GM21447 (cell line): ENCODE data around the gene CST9L.
"Not testable (repeated sequence)": the region's sequence is repeated elsewhere in the genome, so short reads cannot be mapped to it uniquely, and the experiment has no call there.

Source experiments
- ATAC-seq: cut with Tn5 transposase; IDR thresholded peaks from one replicate; pipeline ENCODE4 v1.9.1; 2021; ENCODE audit not compliant: unreplicated experiment

CST9L gene

GRCh38 chr20:23586735-23587525 is 18.6 kb upstream of the CST9L start:
- ATAC-seq = no peak

DNA sequence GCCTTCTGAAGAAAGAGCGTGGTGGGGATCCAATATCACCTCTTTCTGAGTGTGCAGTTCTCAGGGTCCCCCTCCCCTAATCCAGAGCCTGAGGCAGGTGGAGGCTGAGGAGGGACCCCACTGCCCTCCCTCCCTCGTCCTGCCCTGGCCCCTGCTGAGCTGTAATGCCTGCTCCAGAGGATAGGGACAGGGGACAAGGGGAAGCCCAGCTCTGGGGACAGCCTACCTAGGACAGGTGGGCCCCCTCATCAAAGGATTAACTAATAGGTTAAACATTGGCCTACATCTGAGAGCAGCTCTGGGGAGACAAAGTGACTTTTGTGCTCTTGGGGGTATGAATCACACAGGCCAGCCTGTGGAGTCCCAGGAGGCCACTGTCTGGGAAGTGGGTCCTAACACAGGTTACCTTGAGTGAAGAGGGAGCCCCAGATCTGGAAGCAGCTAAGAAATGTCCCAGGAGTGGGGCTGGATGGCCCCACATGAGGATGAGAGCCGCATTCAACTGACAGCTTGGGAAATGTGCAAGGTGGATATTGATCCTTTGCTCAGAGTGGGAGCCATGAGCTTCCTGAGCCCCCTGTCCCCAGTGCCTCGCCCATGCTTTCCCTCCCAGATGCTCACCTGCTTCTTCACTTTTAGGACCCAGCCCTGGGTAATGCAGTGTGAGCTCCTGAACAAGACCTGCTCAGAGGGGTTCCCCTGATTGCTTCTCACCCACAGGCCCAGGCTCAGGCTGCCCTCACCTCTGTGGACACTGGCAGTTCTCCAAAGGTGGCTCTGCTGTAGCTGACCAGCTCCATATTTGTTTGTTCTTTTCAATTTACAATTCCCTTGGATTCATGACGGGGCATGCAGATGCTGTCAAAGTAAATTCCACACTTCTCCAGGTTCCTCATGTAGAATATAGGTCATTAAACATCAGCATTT is 17.8 kb upstream of the CST9L start:
- ATAC-seq = no peak

DNA sequence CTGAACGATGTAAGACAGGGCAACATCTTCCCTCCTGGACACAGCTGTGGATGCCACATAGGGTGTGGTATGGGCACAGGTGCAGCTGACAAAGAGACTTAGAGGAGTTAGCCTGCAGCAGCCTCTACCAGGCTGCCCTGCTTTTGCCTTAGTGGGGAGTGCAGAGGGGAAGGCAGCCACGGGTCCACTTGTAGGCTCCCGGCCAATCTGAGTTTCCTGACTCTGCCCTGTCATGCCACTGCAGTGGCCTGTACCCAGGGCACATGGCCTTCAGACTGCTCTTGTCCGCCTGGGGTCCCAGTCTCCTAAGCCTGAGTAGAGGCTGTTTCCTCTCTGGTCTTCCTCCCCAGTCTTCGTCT is 17.1 kb upstream of the CST9L start:
- no peak for ATAC-seq

DNA sequence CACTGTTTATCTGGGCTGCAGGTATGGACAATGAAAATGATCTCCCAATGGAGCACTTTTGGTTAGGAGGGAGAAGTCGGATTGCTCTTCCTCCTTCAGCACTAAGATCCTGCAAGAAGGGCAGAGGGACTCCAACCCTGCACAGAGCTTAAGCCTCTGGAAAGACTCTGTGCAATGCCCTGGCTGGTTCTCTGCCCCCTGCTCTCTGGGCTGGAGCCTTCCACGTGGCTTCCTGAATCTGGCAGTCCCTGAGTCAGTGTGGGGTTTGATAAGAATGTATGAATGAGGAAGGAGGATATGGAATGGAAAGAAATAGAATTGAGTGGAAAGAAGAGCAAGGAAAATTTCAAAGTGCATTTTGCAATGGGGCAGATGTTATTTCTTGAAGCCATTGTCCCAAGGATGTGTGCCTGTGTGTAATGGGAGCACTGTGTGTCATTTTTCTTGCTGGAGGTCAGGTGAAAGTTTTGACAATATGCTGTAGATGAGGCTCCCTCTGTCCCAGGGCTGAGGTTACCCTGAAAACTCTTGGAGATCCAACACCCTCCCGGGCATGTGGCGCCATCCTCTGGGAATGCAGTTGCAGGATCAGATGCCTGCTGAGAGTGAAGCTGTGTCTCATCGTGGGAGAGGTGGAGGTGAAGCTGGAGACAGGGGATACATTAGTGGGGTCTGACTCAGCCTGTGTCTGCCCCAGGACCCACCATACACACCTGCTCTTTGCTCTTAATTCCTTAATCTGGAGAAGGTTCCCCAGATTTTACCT is 16.3 kb upstream of the CST9L start:
- ATAC-seq = no peak

DNA sequence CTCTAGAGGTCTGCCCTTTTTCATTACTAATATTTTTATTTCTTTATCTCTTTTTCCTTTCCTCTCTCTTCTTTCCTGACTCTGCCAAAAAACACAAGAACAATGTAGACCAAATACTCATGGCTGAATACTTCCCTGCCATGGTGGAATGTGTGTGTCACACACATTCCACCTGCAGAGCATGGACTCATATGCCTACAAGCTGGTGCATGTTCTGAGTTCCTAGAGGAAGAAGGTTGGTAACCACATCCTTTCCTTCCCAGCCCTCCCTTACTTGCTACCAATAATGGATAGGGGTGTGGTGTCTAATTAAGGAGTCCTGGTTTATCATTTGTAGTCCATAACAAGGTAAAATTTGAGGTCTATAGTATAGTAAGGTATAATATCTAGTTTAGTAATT is 15.2 kb upstream of the CST9L start:
- ATAC-seq = no peak

- ATAC-seq = no peak
Measured at GRCh38 chr20:23582293-23582692, 14.0 kb upstream of the CST9L start.

DNA sequence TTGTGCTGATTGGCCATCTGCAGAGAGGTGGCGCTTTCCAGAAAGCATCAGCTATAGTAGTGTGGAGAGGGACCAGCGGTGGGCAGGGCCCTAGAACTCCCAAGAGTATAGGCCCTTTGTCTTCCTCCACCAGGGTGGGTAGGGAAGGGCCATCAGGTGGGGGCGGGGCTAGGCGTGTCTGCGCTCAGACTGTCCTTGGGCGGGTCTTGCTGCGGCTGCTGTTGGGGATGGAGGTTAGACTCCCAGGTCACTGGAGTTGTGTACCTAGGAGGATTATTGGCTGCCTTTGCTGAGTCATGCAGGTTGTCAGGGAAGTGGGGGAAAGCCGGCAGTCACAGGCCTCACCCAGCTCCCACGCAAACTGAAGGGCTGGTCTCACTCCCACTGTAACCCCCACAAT is 13.5 kb upstream of the CST9L start:
- not testable (repeated sequence) for ATAC-seq

DNA sequence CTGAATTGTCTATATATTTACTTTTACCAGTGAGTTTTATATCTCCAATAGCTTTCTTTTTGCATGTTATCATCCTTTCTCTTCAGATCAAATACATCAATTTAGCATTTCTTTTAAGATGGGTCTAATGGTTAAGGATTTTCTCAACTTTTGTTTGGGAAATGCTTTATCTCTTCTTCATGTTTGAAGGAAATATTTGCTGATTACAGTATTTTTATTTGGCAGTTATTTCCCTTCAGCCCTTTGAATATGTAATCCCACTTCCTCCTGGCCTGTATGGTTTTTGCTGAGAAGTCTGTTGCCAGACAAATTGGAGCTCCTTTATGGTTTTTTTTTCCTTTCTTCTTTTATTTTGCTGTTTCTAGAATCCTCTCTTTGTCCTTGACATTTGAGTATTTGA is 6.7 kb upstream of the CST9L start:
- no peak for ATAC-seq

- no peak for ATAC-seq
Measured at GRCh38 chr20:23570178-23570760, 2.0 kb upstream of the CST9L start.

DNA sequence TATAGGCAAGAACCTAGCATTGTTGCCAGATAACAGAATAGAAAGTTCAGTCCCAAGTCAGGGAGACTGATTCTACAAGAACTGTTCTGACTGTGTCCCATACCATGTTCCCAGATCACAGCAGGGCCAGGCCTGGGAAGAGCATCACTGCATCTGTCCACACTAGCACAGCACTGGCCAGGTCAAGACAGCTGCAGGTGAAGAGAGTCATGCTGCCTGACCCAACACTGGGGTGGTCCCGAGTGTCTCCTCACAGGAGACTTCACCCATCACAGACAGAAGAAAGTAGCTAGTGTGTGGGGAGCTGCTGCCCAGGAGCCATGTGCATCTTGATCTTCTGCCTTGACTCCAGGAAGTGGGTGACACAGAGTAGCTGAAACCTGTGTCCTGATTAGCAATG is 1.3 kb upstream of the CST9L start:
- no peak for ATAC-seq

GRCh38 chr20:23568971-23569330 is 667 bp upstream of the CST9L start:
- ATAC-seq = no peak

- no peak for ATAC-seq
Measured at GRCh38 chr20:23566199-23566932, 1.9 kb downstream of the CST9L start.

GRCh38 chr20:23565503-23566045 is 2.7 kb downstream of the CST9L start:
- ATAC-seq = no peak

- no peak for ATAC-seq
Measured at GRCh38 chr20:23564927-23565326, 3.4 kb downstream of the CST9L start.

GRCh38 chr20:23562721-23563342 is 5.5 kb downstream of the CST9L start:
- no peak for ATAC-seq

- no peak for ATAC-seq
Measured at GRCh38 chr20:23554401-23554800, 13.9 kb downstream of the CST9L start.

GRCh38 chr20:23551786-23552185 is 16.5 kb downstream of the CST9L start:
- no peak for ATAC-seq

DNA sequence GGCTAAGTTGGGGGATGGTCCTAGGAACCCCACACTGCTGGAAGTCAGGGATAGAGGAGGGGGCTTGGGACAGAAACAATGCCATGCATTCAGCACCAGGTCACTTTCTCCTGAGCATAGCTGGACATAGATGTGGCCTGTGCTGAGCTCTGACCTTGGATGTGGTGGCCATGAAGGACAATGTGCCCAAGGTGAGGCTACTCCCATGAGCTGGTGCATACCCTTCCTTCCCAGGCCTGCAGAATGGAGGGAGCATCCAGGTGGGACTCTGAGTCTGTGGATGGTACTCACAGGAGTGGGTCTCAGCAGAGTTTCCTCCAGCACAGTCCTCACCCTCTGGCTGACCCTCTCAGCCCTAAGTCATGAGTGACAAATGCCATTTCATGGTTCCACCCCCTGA is 16.9 kb downstream of the CST9L start:
- no peak for ATAC-seq

GRCh38 chr20:23550227-23550626 is 18.1 kb downstream of the CST9L start:
- no peak for ATAC-seq

GRCh38 chr20:23548408-23548807 is 19.9 kb downstream of the CST9L start:
- no peak for ATAC-seq
